NCI-H510A (cell line): ENCODE results near the gene ARSG.
A peak's percentile ranks its signal among the peaks of the same experiment; 100 is the strongest.

Experiments used
- DNase-seq: peaks from one replicate; lab custom pipeline; 2025; lab: John Stamatoyannopoulos, UW

ARSG gene

GRCh38 chr17:68429881-68430280, 138.6 kb downstream of the ARSG start:
- no peak for DNase-seq

- no peak for DNase-seq
Measured at GRCh38 chr17:68431045-68431608, 139.8 kb downstream of the ARSG start.

- DNase-seq: no peak
Measured at GRCh38 chr17:68431661-68432071, 140.4 kb downstream of the ARSG start.

- no peak for DNase-seq
Measured at GRCh38 chr17:68432086-68432864, 141.0 kb downstream of the ARSG start.

- no peak for DNase-seq
Measured at GRCh38 chr17:68433211-68433610, 141.9 kb downstream of the ARSG start.

GRCh38 chr17:68433911-68434508, 142.7 kb downstream of the ARSG start:
- DNase-seq: no peak

- no peak for DNase-seq
Measured at GRCh38 chr17:68435361-68435760, 144.1 kb downstream of the ARSG start.

GRCh38 chr17:68435876-68436842, 144.9 kb downstream of the ARSG start:
- DNase-seq: peak; percentile 61

GRCh38 chr17:68437979-68438822, 146.9 kb downstream of the ARSG start:
- peak; percentile 28 for DNase-seq

GRCh38 chr17:68439656-68440290, 148.5 kb downstream of the ARSG start:
- no peak for DNase-seq

- DNase-seq: no peak
Measured at GRCh38 chr17:68440526-68440925, 149.2 kb downstream of the ARSG start.

GRCh38 chr17:68441070-68441770, 149.9 kb downstream of the ARSG start:
- DNase-seq: no peak

- no peak for DNase-seq
Measured at GRCh38 chr17:68443972-68444464, 152.7 kb downstream of the ARSG start.

- no peak for DNase-seq
Measured at GRCh38 chr17:68445671-68446070, 154.4 kb downstream of the ARSG start.

GRCh38 chr17:68446626-68447041, 155.3 kb downstream of the ARSG start:
- DNase-seq: no peak

- DNase-seq: no peak
Measured at GRCh38 chr17:68449021-68449739, 157.9 kb downstream of the ARSG start.

GRCh38 chr17:68450391-68450790, 159.1 kb downstream of the ARSG start:
- DNase-seq: no peak

- DNase-seq: no peak
Measured at GRCh38 chr17:68450801-68451200, 159.5 kb downstream of the ARSG start.

GRCh38 chr17:68451670-68452354, 160.5 kb downstream of the ARSG start:
- no peak for DNase-seq
